OCI-M2 (cell line): ENCODE results near the gene SEC22C.

Source experiments
- DNase-seq: peaks from one replicate; lab custom pipeline; 2025; ENCODE audit not compliant: unreplicated experiment; lab: John Stamatoyannopoulos, UW

SEC22C gene

DNA sequence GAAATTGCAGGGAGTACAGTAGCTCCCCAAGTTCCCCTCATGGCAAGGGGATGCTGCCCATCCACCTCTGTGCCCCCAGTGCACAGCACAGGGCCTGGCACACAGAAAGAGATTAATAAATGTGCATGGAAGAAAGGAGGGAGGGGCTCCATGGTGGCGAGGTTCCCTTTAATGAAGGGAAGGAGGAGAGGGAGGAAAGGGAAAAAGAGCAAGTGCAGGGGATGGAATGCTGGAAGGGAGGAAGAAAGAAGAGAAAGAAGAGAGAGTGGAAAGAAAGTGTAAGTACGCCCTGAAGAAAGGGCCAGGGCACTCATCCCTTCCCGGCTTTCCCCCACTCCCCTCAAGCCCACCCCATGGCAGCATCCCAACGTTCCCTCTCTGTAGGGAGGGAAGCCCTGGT, 80.9 kb downstream of the SEC22C start:
- DNase-seq: no peak

GRCh38 chr3:42500091-42500490, 81.7 kb downstream of the SEC22C start:
- no peak for DNase-seq

DNA sequence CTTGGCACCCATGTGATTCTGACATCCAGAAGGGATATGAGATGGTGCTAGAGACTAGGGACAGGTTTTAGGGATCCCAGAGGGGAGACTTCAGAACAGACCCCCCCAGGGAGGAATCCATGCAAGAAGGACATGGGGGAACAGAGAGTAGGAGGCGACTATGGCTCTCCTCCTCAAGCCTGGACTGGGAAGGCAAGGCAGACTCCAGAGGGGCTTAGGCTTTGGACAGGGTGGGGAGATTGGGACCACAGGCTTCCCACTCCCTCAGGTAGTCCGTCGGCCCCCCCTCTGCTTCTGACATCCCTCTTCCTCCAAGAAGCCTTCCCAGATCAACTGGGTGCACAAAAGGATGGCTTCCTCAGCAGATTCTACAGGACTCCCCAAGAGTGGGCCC, 82.3 kb downstream of the SEC22C start:
- no peak for DNase-seq

- DNase-seq: no peak
Measured at GRCh38 chr3:42498791-42499477, 82.8 kb downstream of the SEC22C start.

GRCh38 chr3:42498034-42498433, 83.7 kb downstream of the SEC22C start:
- DNase-seq: no peak
